ENCODE results near the gene SUSD1. TPM values are rescaled to one million over a fixed set of nuclear protein-coding genes. Genes with fewer than 3 reads are reported as not detected.

Gene SUSD1
- total RNA-seq, 1 experiment from 2014 or later = 7.4 TPM

DNA sequence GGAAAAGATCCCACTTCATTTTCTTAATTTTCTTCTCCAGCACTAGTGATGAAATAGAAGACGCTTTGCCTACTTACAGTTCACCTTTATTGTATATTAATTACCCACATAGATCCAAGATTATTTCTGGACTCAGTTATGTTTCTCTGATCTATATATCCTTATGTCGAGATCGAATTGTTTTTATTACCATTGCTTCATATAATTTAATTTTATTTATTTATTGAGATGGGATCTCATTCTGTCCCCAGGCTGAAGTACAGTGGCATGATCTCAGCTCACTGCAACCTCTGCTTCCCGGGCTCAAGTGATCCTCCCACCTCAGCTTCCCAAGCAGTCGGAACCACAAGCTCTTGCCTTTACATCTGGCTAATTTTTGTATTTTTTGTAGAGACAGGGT is 157.2 kb downstream of the SUSD1 start:
- Histone ChIP-seq H3F3A (ENCODE audit: low read length, unreplicated experiment) (no peaks in the 10 kb centered on the region), H3K9me3 (ENCODE audit: low read length) (no peaks in the 10 kb centered on the region), H3K9me2 (replicated peaks; ENCODE audit: low read length) (no peaks in the 10 kb centered on the region), H3K27me3 (ENCODE audit: low read length) (no peaks in the 10 kb centered on the region), H3K27ac (ENCODE audit: low read length) (no peak overlapping the region), H2AFZ (ENCODE audit: low read length) (no peak overlapping the region), H3K36me3 (ENCODE audit: low read depth, low read length) (no peaks in the 10 kb centered on the region), H3K4me2 (ENCODE audit: low read length) (no peak overlapping the region), H3K4me1 (ENCODE audit: insufficient read depth, low read length) (peaks cover 30% of the 10 kb centered on the region), H3K79me2 (ENCODE audit: low read length) (no peaks in the 10 kb centered on the region), H3K4me3 (ENCODE audit: low read length) (no peak overlapping the region), H4K20me1 (ENCODE audit: low read length) (no peaks in the 10 kb centered on the region), H3K9ac (ENCODE audit: low read length) (no peak overlapping the region)
- TF ChIP-seq, protein P1, sequence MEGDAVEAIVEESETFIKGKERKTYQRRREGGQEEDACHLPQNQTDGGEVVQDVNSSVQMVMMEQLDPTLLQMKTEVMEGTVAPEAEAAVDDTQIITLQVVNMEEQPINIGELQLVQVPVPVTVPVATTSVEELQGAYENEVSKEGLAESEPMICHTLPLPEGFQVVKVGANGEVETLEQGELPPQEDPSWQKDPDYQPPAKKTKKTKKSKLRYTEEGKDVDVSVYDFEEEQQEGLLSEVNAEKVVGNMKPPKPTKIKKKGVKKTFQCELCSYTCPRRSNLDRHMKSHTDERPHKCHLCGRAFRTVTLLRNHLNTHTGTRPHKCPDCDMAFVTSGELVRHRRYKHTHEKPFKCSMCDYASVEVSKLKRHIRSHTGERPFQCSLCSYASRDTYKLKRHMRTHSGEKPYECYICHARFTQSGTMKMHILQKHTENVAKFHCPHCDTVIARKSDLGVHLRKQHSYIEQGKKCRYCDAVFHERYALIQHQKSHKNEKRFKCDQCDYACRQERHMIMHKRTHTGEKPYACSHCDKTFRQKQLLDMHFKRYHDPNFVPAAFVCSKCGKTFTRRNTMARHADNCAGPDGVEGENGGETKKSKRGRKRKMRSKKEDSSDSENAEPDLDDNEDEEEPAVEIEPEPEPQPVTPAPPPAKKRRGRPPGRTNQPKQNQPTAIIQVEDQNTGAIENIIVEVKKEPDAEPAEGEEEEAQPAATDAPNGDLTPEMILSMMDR (conservative IDR thresholded peaks at IDR 0.05; ENCODE audit: low read depth, low read length) = no peak
- no peak for TF ChIP-seq EZH2 (IDR thresholded peaks at IDR 0.05; ENCODE audit: low read length, unreplicated experiment)
- no peak for TF ChIP-seq EZH2phosphoT487 (IDR thresholded peaks at IDR 0.05; ENCODE audit: borderline replicate concordance, low read length)
- DNase-seq (no peak), ATAC-seq (no peak)
- POLR2A ChIA-PET (ENCODE audit: unreplicated experiment) = no interaction called here
- intact Hi-C loops (cut with micrococcal nuclease) = no loop called here
- CTCF ChIA-PET = no interaction called here
- BruUV-seq (replicated peaks) = no TSS peak

DNA sequence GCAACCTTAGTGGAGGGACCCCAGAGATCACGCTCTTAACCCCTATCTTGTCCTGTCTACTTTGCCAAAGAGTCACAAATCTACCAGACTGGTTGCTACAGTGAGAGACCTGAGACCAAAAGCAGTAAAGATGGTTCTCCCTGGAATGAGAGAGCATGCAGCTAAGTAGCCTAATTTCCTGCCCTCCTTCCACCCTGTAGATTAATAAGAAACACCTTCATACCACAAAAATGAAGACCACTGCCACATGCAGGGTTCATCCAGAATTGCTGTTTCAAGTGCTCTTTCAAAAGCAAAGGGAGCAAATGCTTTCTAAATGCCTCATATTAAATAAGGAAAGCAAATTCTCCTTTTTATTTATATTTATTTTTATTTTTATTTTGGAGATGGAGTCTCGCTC is 159.4 kb downstream of the SUSD1 start:
- Histone ChIP-seq H3K4me1 (ENCODE audit: insufficient read depth, low read length) (peaks cover 34% of the 10 kb centered on the region), H3K4me2 (ENCODE audit: low read length) (no peak overlapping the region), H3K79me2 (ENCODE audit: low read length) (no peaks in the 10 kb centered on the region), H2AFZ (ENCODE audit: low read length) (no peak overlapping the region), H3K27ac (ENCODE audit: low read length) (no peak overlapping the region), H4K20me1 (ENCODE audit: low read length) (no peaks in the 10 kb centered on the region), H3F3A (ENCODE audit: low read length, unreplicated experiment) (no peaks in the 10 kb centered on the region), H3K36me3 (ENCODE audit: low read depth, low read length) (no peaks in the 10 kb centered on the region), H3K9ac (ENCODE audit: low read length) (no peak overlapping the region), H3K27me3 (ENCODE audit: low read length) (no peaks in the 10 kb centered on the region), H3K9me2 (replicated peaks; ENCODE audit: low read length) (no peaks in the 10 kb centered on the region), H3K4me3 (ENCODE audit: low read length) (no peak overlapping the region), H3K9me3 (ENCODE audit: low read length) (no peaks in the 10 kb centered on the region)
- no TSS peak for BruUV-seq (replicated peaks)
- CTCF ChIA-PET = no interaction called here
- no peak for ATAC-seq
- intact Hi-C loops (cut with micrococcal nuclease) = no loop called here
- POLR2A ChIA-PET (ENCODE audit: unreplicated experiment) = no interaction called here
- TF ChIP-seq EZH2 (IDR thresholded peaks at IDR 0.05; ENCODE audit: low read length, unreplicated experiment) = no peak
- TF ChIP-seq, protein P1 (conservative IDR thresholded peaks at IDR 0.05; ENCODE audit: low read depth, low read length) = no peak
- TF ChIP-seq EZH2phosphoT487 (IDR thresholded peaks at IDR 0.05; ENCODE audit: borderline replicate concordance, low read length) = no peak
- no peak for DNase-seq

DNA sequence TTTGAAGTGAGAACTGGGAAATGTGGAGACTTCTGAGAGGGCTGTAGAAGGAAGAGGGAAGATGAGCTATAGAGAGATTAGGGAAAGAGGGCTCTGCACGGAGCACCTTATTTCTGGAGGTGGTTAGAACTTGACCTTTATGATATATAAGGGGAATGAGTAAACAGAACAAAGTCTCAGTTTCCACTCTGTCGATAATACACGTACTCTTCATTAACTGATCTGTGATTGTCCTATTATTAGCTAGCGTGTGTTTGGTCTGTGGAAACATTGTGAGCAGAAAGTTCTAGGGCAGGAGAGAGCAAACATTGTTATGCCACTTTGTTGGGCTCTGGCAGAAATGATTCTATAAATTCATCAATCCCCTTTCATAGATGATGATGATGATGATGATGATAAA is 159.9 kb downstream of the SUSD1 start:
- ChIA-PET POLR2A (ENCODE audit: unreplicated experiment) (interaction anchor here (0.7 kb wide), 1 partner anchor 58 kb away, joined by 3 read pairs; no protein-coding TSS in a partner anchor), CTCF (no interaction called here)
- Histone ChIP-seq H3K36me3 (ENCODE audit: low read depth, low read length) (no peaks in the 10 kb centered on the region), H3K9ac (ENCODE audit: low read length) (no peak overlapping the region), H3K4me2 (ENCODE audit: low read length) (no peak overlapping the region), H2AFZ (ENCODE audit: low read length) (no peak overlapping the region), H3K27me3 (ENCODE audit: low read length) (no peaks in the 10 kb centered on the region), H3K4me3 (ENCODE audit: low read length) (no peak overlapping the region), H3K4me1 (ENCODE audit: insufficient read depth, low read length) (peaks cover 35% of the 10 kb centered on the region), H3K27ac (ENCODE audit: low read length) (no peak overlapping the region), H3K9me3 (ENCODE audit: low read length) (no peaks in the 10 kb centered on the region), H4K20me1 (ENCODE audit: low read length) (no peaks in the 10 kb centered on the region), H3K9me2 (replicated peaks; ENCODE audit: low read length) (no peaks in the 10 kb centered on the region), H3K79me2 (ENCODE audit: low read length) (no peaks in the 10 kb centered on the region), H3F3A (ENCODE audit: low read length, unreplicated experiment) (no peaks in the 10 kb centered on the region)
- no TSS peak for BruUV-seq (replicated peaks)
- DNase-seq (no peak), ATAC-seq (no peak)
- intact Hi-C loops (cut with micrococcal nuclease) = no loop called here
- TF ChIP-seq EZH2 (IDR thresholded peaks at IDR 0.05; ENCODE audit: low read length, unreplicated experiment) = no peak
- TF ChIP-seq, protein P1 (conservative IDR thresholded peaks at IDR 0.05; ENCODE audit: low read depth, low read length) = no peak
- TF ChIP-seq EZH2phosphoT487 (IDR thresholded peaks at IDR 0.05; ENCODE audit: borderline replicate concordance, low read length) = no peak

All from PC-3 (cell line).